HepG2 (cell line): Measurements from ENCODE around the gene CATSPERD. TPM values are rescaled to one million over a fixed set of nuclear protein-coding genes. Genes with fewer than 3 reads are reported as not detected.

Experiments
- AGO1 ChIP-seq: fragments of 200-400 bp; formaldehyde crosslinking; IDR thresholded peaks from 2 replicates; pipeline ENCODE4 v1.6.1; 2017; ENCODE audit warnings: mild to moderate bottlenecking, low read depth, low read length, moderate library complexity; ENCODE audit not compliant: poor library complexity, severe bottlenecking
- ARID3A ChIP-seq: IDR thresholded peaks from 2 replicates; pipeline ENCODE4 v1.6.1; 2012; ENCODE audit warnings: low read depth, low read length, improper control_type of control experiment
- BCL3 ChIP-seq: sonication (generic); formaldehyde crosslinking; IDR thresholded peaks from 2 replicates; pipeline ENCODE4 v1.5.1; 2020; ENCODE audit warnings: mild to moderate bottlenecking, missing genetic modification reagents, moderate library complexity
- BCLAF1 ChIP-seq: fragments of 450-650 bp; IDR thresholded peaks from 2 replicates; pipeline ENCODE4 v1.6.1; 2017; ENCODE audit warnings: mild to moderate bottlenecking
- CENPX ChIP-seq: sonication (generic); formaldehyde crosslinking; IDR thresholded peaks from 2 replicates; pipeline ENCODE4 v1.9.0; 2021; ENCODE audit warnings: mild to moderate bottlenecking, missing genetic modification reagents, moderate library complexity
- DNMT1 ChIP-seq: sonication (generic); formaldehyde crosslinking; IDR thresholded peaks from 2 replicates; pipeline ENCODE4 v1.5.1; 2020; ENCODE audit warnings: mild to moderate bottlenecking, missing genetic modification reagents
- MED1 ChIP-seq: sonication (generic); formaldehyde crosslinking; IDR thresholded peaks from 2 replicates; pipeline ENCODE4 v1.4.0; 2020; ENCODE audit warnings: missing genetic modification reagents
- MEIS1 ChIP-seq: sonication (generic); formaldehyde crosslinking; IDR thresholded peaks from 2 replicates; pipeline ENCODE4 v1.9.0; 2021; ENCODE audit warnings: mild to moderate bottlenecking, missing genetic modification reagents, moderate library complexity, borderline replicate concordance
- NR2F2 ChIP-seq: IDR thresholded peaks from 2 replicates; pipeline ENCODE4 v1.6.1; 2012; ENCODE audit warnings: low read depth, inconsistent platforms, borderline replicate concordance
- REXO4 ChIP-seq: sonication (generic); formaldehyde crosslinking; IDR thresholded peaks from 2 replicates; pipeline ENCODE4 v1.8.0; 2022; ENCODE audit warnings: missing genetic modification reagents, mild to moderate bottlenecking, borderline replicate concordance
- SP5 ChIP-seq: IDR thresholded peaks from 2 replicates; pipeline ENCODE4 v1.6.1; 2016; ENCODE audit warnings: low read depth, borderline replicate concordance
- TOE1 ChIP-seq: sonication (generic); formaldehyde crosslinking; IDR thresholded peaks from 2 replicates; pipeline ENCODE4 v1.4.0; 2020; ENCODE audit warnings: mild to moderate bottlenecking, missing genetic modification reagents
- YEATS4 ChIP-seq: sonication (generic); formaldehyde crosslinking; IDR thresholded peaks from 2 replicates; pipeline ENCODE4 v1.4.0; 2020; ENCODE audit warnings: missing genetic modification reagents, borderline replicate concordance
- ZFP1 ChIP-seq: IDR thresholded peaks from 2 replicates; pipeline ENCODE4 v1.6.1; 2016
- ZFP36L2 ChIP-seq: sonication (generic); formaldehyde crosslinking; IDR thresholded peaks from 2 replicates; pipeline ENCODE4 v1.4.0; 2020; ENCODE audit warnings: missing genetic modification reagents
- ZHX1 ChIP-seq: sonication (generic); formaldehyde crosslinking; IDR thresholded peaks from 2 replicates; pipeline ENCODE4 v1.8.1; 2022; ENCODE audit warnings: low read depth, mild to moderate bottlenecking, missing genetic modification reagents
- ZNF12 ChIP-seq: sonication (generic); formaldehyde crosslinking; IDR thresholded peaks from 2 replicates; pipeline ENCODE4 v1.5.0; 2020; ENCODE audit warnings: missing genetic modification reagents
- ZNF329 ChIP-seq: sonication (generic); formaldehyde crosslinking; IDR thresholded peaks from 2 replicates; pipeline ENCODE4 v1.9.0; 2021; ENCODE audit warnings: low read depth, mild to moderate bottlenecking, missing genetic modification reagents
- ZNF501 ChIP-seq: sonication (generic); formaldehyde crosslinking; IDR thresholded peaks from 2 replicates; pipeline ENCODE4 v1.5.1; 2020; ENCODE audit warnings: mild to moderate bottlenecking, moderate library complexity, missing genetic modification reagents
- ZSCAN21 ChIP-seq: sonication (generic); formaldehyde crosslinking; IDR thresholded peaks from 2 replicates; pipeline ENCODE4 v1.8.0; 2022; ENCODE audit warnings: mild to moderate bottlenecking, missing genetic modification reagents, moderate library complexity, borderline replicate concordance
- polyA plus RNA-seq, 8 experiments: library from polyadenylated mRNA; depleted of rRNA in 3 of 8; stranded (reverse) in 7 of 8; unstranded in 1 of 8; fragments of >200 nt; fragmentation: Illumina TruSeq in 4 of 8; extraction: Trizol in 4 of 8; gene quantifications; 2 replicates each; pipeline versions ENCODE4 v1.2.1 to v1.2.3, GENCODE V29; 2011 to 2016; ENCODE audit warnings: low read depth in 4 of 8, missing spikeins in 1 of 8, mixed read lengths in 1 of 8; ENCODE audit not compliant: insufficient read depth in 1 of 8
- total RNA-seq, 5 experiments: library from RNA; depleted of rRNA; stranded (reverse); fragments of >200 nt; fragmentation: Illumina TruSeq; extraction: Trizol; gene quantifications; 2 replicates each; pipeline ENCODE4 v1.2.3, GENCODE V29; 2016; ENCODE audit warnings: low read depth in 1 of 5

The CATSPERD gene
- total and polyA plus RNA-seq, 2 of the 13 experiments (the other 11 are each of a cell fraction or from before 2014, with no cell fraction given): 0.04 TPM; not detected in 1

DNA sequence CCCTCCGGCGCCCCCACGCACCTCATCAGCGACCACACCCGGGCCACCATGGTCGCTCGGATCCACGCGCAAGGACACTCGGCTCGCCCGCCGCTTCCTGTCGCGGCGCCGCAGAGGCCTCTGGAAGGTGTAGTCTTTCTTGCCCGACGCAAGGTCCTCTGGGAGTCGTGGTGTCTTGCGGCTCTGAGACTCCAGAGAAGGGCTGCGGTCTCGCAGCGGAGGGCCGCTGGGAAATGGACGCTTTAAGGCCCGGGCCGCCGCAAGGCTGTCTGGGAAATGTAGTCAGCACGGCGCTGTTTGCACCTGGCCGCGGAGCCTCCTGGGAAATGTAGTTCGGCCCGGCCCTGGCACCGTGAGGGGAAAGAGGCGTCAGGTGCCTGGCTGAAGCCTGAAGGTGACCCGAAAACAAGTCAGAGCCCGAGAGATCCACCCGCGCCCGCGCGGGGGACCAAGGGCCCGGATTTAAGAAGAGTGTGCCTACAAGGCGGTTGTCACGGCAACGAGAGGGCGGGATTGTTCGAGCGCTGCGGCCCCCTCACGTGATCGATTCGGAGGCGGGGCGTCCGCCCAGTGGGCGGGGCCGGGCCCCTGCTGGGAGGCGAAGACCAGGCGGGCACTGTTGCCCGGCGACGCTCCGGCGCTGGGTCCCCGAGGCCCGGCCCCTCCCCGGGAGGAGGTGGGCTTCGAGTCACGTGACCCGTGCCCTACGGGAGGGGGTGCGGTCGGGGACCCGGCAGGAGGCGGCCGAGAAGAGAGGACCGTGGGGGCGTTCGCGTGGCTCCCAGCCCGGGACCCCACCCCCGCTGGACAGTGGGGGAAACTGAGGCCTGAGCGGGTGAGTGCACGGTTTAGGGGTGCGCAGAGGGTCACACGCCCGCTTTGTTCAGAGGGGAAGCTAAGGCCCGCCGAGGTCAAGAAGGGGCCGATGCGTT is 39.7 kb upstream of the CATSPERD start, which contains the start of the genes HSD11B1L and MICOS13 (continued):
- peak; percentile 48; the same call in 1 of the 2 replicates for TF ChIP-seq BCL3
- no peak for TF ChIP-seq YEATS4 (CRISPR knock-in tag)
- TF ChIP-seq BCLAF1: no peak
- no peak for TF ChIP-seq ZNF12
- TF ChIP-seq ZNF329 (CRISPR knock-in tag): no peak
- peak; percentile 91 for TF ChIP-seq AGO1
- no peak for TF ChIP-seq ZFP1
- no peak for TF ChIP-seq TOE1 (CRISPR knock-in tag)
- TF ChIP-seq REXO4 (CRISPR knock-in tag): no peak
- no peak for TF ChIP-seq NR2F2
- TF ChIP-seq ZFP36L2: no peak
- TF ChIP-seq SP5 (CRISPR knock-in tag): peak; percentile 63
- no peak for TF ChIP-seq ZSCAN21
- TF ChIP-seq DNMT1 (CRISPR knock-in tag): no peak
- peak; percentile 92; the same call in 1 of the 2 replicates for TF ChIP-seq ZHX1
- TF ChIP-seq MED1 (CRISPR knock-in tag): peak; percentile 42
- TF ChIP-seq ARID3A: no peak
- peak; percentile 16; the same call in 1 of the 2 replicates for TF ChIP-seq MEIS1 (CRISPR knock-in tag)
- TF ChIP-seq ZNF501 (CRISPR knock-in tag): peak; percentile 90
- no peak for TF ChIP-seq CENPX (CRISPR knock-in tag)
